ENCODE results near the gene STARD8. TPM values are rescaled to one million over a fixed set of nuclear protein-coding genes. Genes with fewer than 3 reads are reported as not detected.

STARD8 gene
- total and polyA plus RNA-seq, 2 donors (not counting 1 experiment from before 2014, with no cell fraction given), result 0.33 to 0.54 TPM

- Histone ChIP-seq H3K36me3 (replicated peaks in 1 of 2; ENCODE audit: control extremely low read depth in 1 of 2, control insufficient read depth in 1 of 2, extremely low read depth in 1 of 2, insufficient read depth in 2 of 2, low read length in 1 of 2) (no peaks in the 10 kb centered on the region), H3K27me3 (replicated peaks in 1 of 4; ENCODE audit: control extremely low read depth in 1 of 4, control insufficient read depth in 3 of 4, insufficient read depth in 4 of 4, low read length in 3 of 4) (peaks cover 0 to 3% (median 0%) of the 10 kb centered on the region in 4 experiments), H4K20me1 (ENCODE audit: control insufficient read depth, insufficient read depth, low read length, poor library complexity, severe bottlenecking) (no peaks in the 10 kb centered on the region), H3K4me3 (ENCODE audit: control extremely low read depth in 1 of 5, extremely low read depth in 1 of 5, insufficient read depth in 1 of 5, low read depth in 2 of 5, low read length in 4 of 5) (no peak overlapping the region), H3K27ac (ENCODE audit: low read length in 2 of 2) (no peak overlapping the region), H3K4me2 (replicated peaks; ENCODE audit: low read depth, low read length, poor library complexity, severe bottlenecking) (no peak overlapping the region), H3K9me3 (ENCODE audit: control extremely low read depth in 1 of 3, control insufficient read depth in 2 of 3, insufficient read depth in 1 of 3, low read length in 2 of 3) (no peaks in the 10 kb centered on the region), H3K79me2 (ENCODE audit: control insufficient read depth, insufficient read depth, low read length) (no peaks in the 10 kb centered on the region), H3K9ac (ENCODE audit: low read length) (no peak overlapping the region), H3K4me1 (ENCODE audit: control insufficient read depth in 2 of 2, insufficient read depth in 2 of 2, low read length in 2 of 2) (no peaks in the 10 kb centered on the region), H2AFZ (ENCODE audit: insufficient read depth, low read depth, low read length, poor library complexity, severe bottlenecking) (no peak overlapping the region)
- ChIA-PET CTCF (no interaction called here), POLR2A (no interaction called here)
- Mint-ChIP-seq H3K9me3 (ENCODE audit: insufficient read depth) (no peaks in the 10 kb centered on the region), H3K27me3 (peaks cover 9% of the 10 kb centered on the region), H3K27ac (no peak overlapping the region), H3K4me1 (no peaks in the 10 kb centered on the region), H3K4me3 (no peak overlapping the region)
- DNase-seq (no peak), ATAC-seq (ENCODE audit: low read depth) (no peak)
- TF ChIP-seq EZH2 (IDR thresholded peaks at IDR 0.05; ENCODE audit: borderline replicate concordance, insufficient read depth, low read depth, low read length, poor library complexity, severe bottlenecking), result no peak
- TF ChIP-seq CTCF (IDR thresholded peaks at IDR 0.05), result no peak
- intact Hi-C loops (cut with micrococcal nuclease), result no loop called here
- no CpG with 5 or more reads among the region's 4 CpGs for WGBS (ENCODE audit: insufficient coverage)
Measured at GRCh38 chrX:68727696-68728095, 80.2 kb downstream of the STARD8 start.

DNA sequence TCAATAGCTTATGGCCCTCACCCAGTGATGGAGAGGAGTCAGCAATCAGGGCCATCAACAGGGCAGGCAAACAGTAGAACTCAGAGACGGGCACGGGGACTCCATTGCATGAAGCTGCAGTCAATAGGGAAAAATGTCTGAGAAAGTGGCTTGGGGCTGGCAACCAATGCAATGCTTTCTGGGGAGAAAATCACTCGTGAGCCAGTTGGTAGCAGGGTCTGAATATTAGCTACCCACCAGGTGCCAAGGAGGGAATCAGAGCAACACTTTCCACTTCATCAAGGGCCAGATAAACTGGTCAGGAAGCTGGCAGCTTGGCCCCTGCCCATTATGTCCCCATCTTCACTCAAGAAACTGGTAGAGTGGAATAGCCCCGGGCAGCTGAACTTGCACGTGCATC lies 80.7 kb downstream of the STARD8 start:
- no peak overlapping the region for H3K4me3 ChIP-seq (ENCODE audit: control extremely low read depth in 1 of 5, extremely low read depth in 1 of 5, insufficient read depth in 1 of 5, low read depth in 2 of 5, low read length in 4 of 5)
- H3K9me3 Mint-ChIP-seq (ENCODE audit: insufficient read depth), result no peaks in the 10 kb centered on the region
- H2AFZ ChIP-seq (ENCODE audit: insufficient read depth, low read depth, low read length, poor library complexity, severe bottlenecking), result no peak overlapping the region
- DNase-seq, result no peak
- ChIA-PET POLR2A (no interaction called here), CTCF (no interaction called here)
- peaks cover 9% of the 10 kb centered on the region for H3K27me3 Mint-ChIP-seq
- 100% methylated on average over 2 of the region's 5 CpGs for WGBS (ENCODE audit: insufficient coverage)
- no peak overlapping the region for H3K4me2 ChIP-seq (replicated peaks; ENCODE audit: low read depth, low read length, poor library complexity, severe bottlenecking)
- no peaks in the 10 kb centered on the region for H4K20me1 ChIP-seq (ENCODE audit: control insufficient read depth, insufficient read depth, low read length, poor library complexity, severe bottlenecking)
- H3K4me1 ChIP-seq (ENCODE audit: control insufficient read depth in 2 of 2, insufficient read depth in 2 of 2, low read length in 2 of 2), result no peaks in the 10 kb centered on the region
- peaks cover 0 to 3% (median 0%) of the 10 kb centered on the region in 4 experiments for H3K27me3 ChIP-seq (replicated peaks in 1 of 4; ENCODE audit: control extremely low read depth in 1 of 4, control insufficient read depth in 3 of 4, insufficient read depth in 4 of 4, low read length in 3 of 4)
- no peaks in the 10 kb centered on the region for H3K79me2 ChIP-seq (ENCODE audit: control insufficient read depth, insufficient read depth, low read length)
- H3K9me3 ChIP-seq (ENCODE audit: control extremely low read depth in 1 of 3, control insufficient read depth in 2 of 3, insufficient read depth in 1 of 3, low read length in 2 of 3), result no peaks in the 10 kb centered on the region
- H3K36me3 ChIP-seq (replicated peaks in 1 of 2; ENCODE audit: control extremely low read depth in 1 of 2, control insufficient read depth in 1 of 2, extremely low read depth in 1 of 2, insufficient read depth in 2 of 2, low read length in 1 of 2), result no peaks in the 10 kb centered on the region
- ATAC-seq (ENCODE audit: low read depth), result no peak
- no peak overlapping the region for H3K4me3 Mint-ChIP-seq
- H3K4me1 Mint-ChIP-seq, result no peaks in the 10 kb centered on the region
- TF ChIP-seq EZH2 (IDR thresholded peaks at IDR 0.05; ENCODE audit: borderline replicate concordance, insufficient read depth, low read depth, low read length, poor library complexity, severe bottlenecking) (no peak), CTCF (IDR thresholded peaks at IDR 0.05) (no peak)
- no peak overlapping the region for H3K9ac ChIP-seq (ENCODE audit: low read length)
- intact Hi-C loops (cut with micrococcal nuclease), result no loop called here
- no peak overlapping the region for H3K27ac Mint-ChIP-seq
- H3K27ac ChIP-seq (ENCODE audit: low read length in 2 of 2), result no peak overlapping the region

All from B cell (primary cell).